ENCODE measurements around the gene AUP1. TPM values are rescaled to one million over a fixed set of nuclear protein-coding genes. Genes with fewer than 3 reads are reported as not detected.

AUP1 gene
- total RNA-seq, 4 donors from 2014 or later: 164 to 264 (median 189) TPM

- H3K4me1 ChIP-seq: peaks cover 22 to 67% (median 52%) of the 10 kb centered on the region in 4 donors
- peaks cover 33% of the 10 kb centered on the region for H3K27me3 ChIP-seq
- H3K9me3 ChIP-seq: no peaks in the 10 kb centered on the region
- 60 to 84% methylated on average over 12 to 45 of the region's 45 CpGs for WGBS, 2 donors (ENCODE audit: low coverage in 1 of 2)
- no peaks in the 10 kb centered on the region for H3K36me3 ChIP-seq
- H3K4me3 ChIP-seq: peak overlapping the region; percentile 6 to 54 (median 47)
- in situ Hi-C loops (cut with MboI; ENCODE audit: low pct_ligation_motif_present in 1 of 4, low pct_unique_long_range_greater_than_20kb in 1 of 4, low sequenced_read_pairs in 3 of 4): loop anchor here in 1 of 4 donors (5.0 kb wide), 1 partner anchor 74 kb away; no protein-coding TSS in a partner anchor
- DNase-seq: no peak
- TF ChIP-seq POLR2A (IDR thresholded peaks at IDR 0.05) (no peak), EP300 (IDR thresholded peaks at IDR 0.05; ENCODE audit: low read depth) (no peak), POLR2AphosphoS5 (IDR thresholded peaks at IDR 0.05) (no peak)
- TF ChIP-seq, protein P1, sequence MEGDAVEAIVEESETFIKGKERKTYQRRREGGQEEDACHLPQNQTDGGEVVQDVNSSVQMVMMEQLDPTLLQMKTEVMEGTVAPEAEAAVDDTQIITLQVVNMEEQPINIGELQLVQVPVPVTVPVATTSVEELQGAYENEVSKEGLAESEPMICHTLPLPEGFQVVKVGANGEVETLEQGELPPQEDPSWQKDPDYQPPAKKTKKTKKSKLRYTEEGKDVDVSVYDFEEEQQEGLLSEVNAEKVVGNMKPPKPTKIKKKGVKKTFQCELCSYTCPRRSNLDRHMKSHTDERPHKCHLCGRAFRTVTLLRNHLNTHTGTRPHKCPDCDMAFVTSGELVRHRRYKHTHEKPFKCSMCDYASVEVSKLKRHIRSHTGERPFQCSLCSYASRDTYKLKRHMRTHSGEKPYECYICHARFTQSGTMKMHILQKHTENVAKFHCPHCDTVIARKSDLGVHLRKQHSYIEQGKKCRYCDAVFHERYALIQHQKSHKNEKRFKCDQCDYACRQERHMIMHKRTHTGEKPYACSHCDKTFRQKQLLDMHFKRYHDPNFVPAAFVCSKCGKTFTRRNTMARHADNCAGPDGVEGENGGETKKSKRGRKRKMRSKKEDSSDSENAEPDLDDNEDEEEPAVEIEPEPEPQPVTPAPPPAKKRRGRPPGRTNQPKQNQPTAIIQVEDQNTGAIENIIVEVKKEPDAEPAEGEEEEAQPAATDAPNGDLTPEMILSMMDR (IDR thresholded peaks at IDR 0.05): no peak
- peak overlapping the region; percentile 85 to 90 (median 86) for H3K27ac ChIP-seq
- intact Hi-C loops (cut with DNase I; ENCODE audit: low total_unique reads): no loop called here
Measured at GRCh38 chr2:74503506-74504475, 25.7 kb downstream of the AUP1 start.

GRCh38 chr2:74502720-74503505, 26.6 kb downstream of the AUP1 start:
- H3K27ac ChIP-seq: peak overlapping the region; percentile 85 to 90 (median 86)
- 2% methylated on average over 49 of the region's 67 CpGs; no CpG with 5 or more reads in 1 of the 2 donors for WGBS, 2 donors (ENCODE audit: low coverage in 1 of 2)
- DNase-seq: peak; percentile 89
- peak overlapping the region; percentile 46 to 59 (median 51) for H3K4me3 ChIP-seq
- peak; percentile 81 to 93 (median 92) for TF ChIP-seq POLR2AphosphoS5 (IDR thresholded peaks at IDR 0.05)
- TF ChIP-seq EP300 (IDR thresholded peaks at IDR 0.05; ENCODE audit: low read depth): no peak
- peak; percentile 91 for TF ChIP-seq POLR2A (IDR thresholded peaks at IDR 0.05)
- TF ChIP-seq, protein P1 (IDR thresholded peaks at IDR 0.05): peak in 2 of 5 experiments; percentile 24 to 27
- intact Hi-C loops (cut with DNase I; ENCODE audit: low total_unique reads): no loop called here
- no peaks in the 10 kb centered on the region for H3K9me3 ChIP-seq
- in situ Hi-C loops (cut with MboI; ENCODE audit: low pct_ligation_motif_present in 1 of 4, low pct_unique_long_range_greater_than_20kb in 1 of 4, low sequenced_read_pairs in 3 of 4): loop anchor here in 1 of 4 donors (5.0 kb wide), 1 partner anchor 74 kb away; no protein-coding TSS in a partner anchor
- H3K4me1 ChIP-seq: peaks cover 29 to 69% (median 55%) of the 10 kb centered on the region in 4 donors
- H3K27me3 ChIP-seq: peaks cover 36% of the 10 kb centered on the region
- no peaks in the 10 kb centered on the region for H3K36me3 ChIP-seq

DNA sequence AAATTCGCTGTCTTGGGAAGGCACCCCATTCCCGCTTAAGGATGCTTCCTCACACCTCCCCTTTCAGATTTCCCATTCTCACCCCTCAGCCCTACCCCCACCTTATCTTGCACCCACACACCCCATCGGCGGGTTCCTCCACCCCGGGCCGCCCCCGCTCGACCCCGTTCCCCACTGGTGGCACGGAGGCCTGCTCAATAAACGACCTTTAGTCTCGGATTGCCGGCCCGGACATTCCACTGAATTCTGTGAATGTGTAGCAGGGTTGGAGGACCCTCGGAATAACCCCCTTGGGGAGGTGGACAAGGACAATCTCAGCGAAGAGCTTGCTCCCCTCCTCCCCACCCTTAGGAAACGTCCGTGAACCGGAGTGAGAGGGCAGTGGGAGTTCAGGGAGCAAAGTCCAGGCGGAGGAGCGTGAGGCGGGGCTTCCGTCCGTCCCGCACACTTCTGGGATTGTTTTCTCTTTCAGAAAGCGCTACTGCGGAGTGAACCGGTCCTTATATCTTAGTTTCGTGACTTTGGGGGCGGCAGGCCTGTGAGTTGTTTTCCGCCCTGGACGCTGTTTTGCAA, 27.3 kb downstream of the AUP1 start:
- Histone ChIP-seq H3K4me3 (peak overlapping the region; percentile 46 to 59 (median 51)), H3K4me1 (peaks cover 30 to 75% (median 61%) of the 10 kb centered on the region in 4 donors), H3K36me3 (no peaks in the 10 kb centered on the region), H3K27ac (peak overlapping the region; percentile 85 to 90 (median 86)), H3K27me3 (peaks cover 42% of the 10 kb centered on the region), H3K9me3 (no peaks in the 10 kb centered on the region)
- TF ChIP-seq, protein P1 (IDR thresholded peaks at IDR 0.05): no peak
- TF ChIP-seq EP300 (IDR thresholded peaks at IDR 0.05; ENCODE audit: low read depth): no peak
- TF ChIP-seq POLR2AphosphoS5 (IDR thresholded peaks at IDR 0.05): peak in 2 of 3 donors; percentile 72 to 75
- peak; percentile 1 for TF ChIP-seq POLR2A (IDR thresholded peaks at IDR 0.05)
- intact Hi-C loops (cut with DNase I; ENCODE audit: low total_unique reads) (no loop called here), in situ Hi-C loops (cut with MboI; ENCODE audit: low pct_ligation_motif_present in 1 of 4, low pct_unique_long_range_greater_than_20kb in 1 of 4, low sequenced_read_pairs in 3 of 4) (loop anchor here in 1 of 4 donors (5.0 kb wide), 1 partner anchor 75 kb away; no protein-coding TSS in a partner anchor)
- DNase-seq: peak; percentile 75
- WGBS, 2 donors (ENCODE audit: low coverage in 1 of 2): 21% methylated on average over 32 of the region's 32 CpGs; no CpG with 5 or more reads in 1 of the 2 donors

Measured in transverse colon (tissue), 4 donors.